Trophoblast cell (in vitro differentiated cells and primary cell): ENCODE results near the gene DAD1.

Experiments used
- DNase-seq, 2 donors: peaks; one replicate each; pipeline ENCODE4 v3.0.0-alpha.2; 2016
- H2AFZ ChIP-seq: 2 replicates; pipeline ENCODE4 v1.6.1; 2013; ENCODE audit warnings: low read length, moderate library complexity, mild to moderate bottlenecking; ENCODE audit not compliant: insufficient read depth, poor library complexity
- H2AK5ac ChIP-seq: 2 replicates; pipeline ENCODE4 v1.6.1; 2013; ENCODE audit warnings: mild to moderate bottlenecking, low read length
- H2BK120ac ChIP-seq: 2 replicates; pipeline ENCODE4 v1.6.1; 2013; ENCODE audit warnings: low read length, mild to moderate bottlenecking, moderate library complexity; ENCODE audit not compliant: insufficient read depth, poor library complexity
- H2BK12ac ChIP-seq: 2 replicates; pipeline ENCODE4 v1.6.1; 2013; ENCODE audit warnings: mild to moderate bottlenecking, low read length, moderate library complexity
- H2BK5ac ChIP-seq: 2 replicates; pipeline ENCODE4 v1.6.1; 2013; ENCODE audit warnings: low read length, low read depth, moderate library complexity, mild to moderate bottlenecking; ENCODE audit not compliant: poor library complexity
- H3K14ac ChIP-seq: 2 replicates; pipeline ENCODE4 v1.6.1; 2013; ENCODE audit warnings: mild to moderate bottlenecking, low read length
- H3K18ac ChIP-seq: 2 replicates; pipeline ENCODE4 v1.6.1; 2013; ENCODE audit warnings: mild to moderate bottlenecking, low read length
- H3K23ac ChIP-seq: 2 replicates; pipeline ENCODE4 v1.6.1; 2013; ENCODE audit warnings: low read length
- H3K27ac ChIP-seq: 2 replicates; pipeline ENCODE4 v1.5.1; 2013; ENCODE audit warnings: low read depth, mild to moderate bottlenecking, inconsistent platforms, low read length, moderate library complexity
- H3K27me3 ChIP-seq: 2 replicates; pipeline ENCODE4 v1.6.1; 2013; ENCODE audit warnings: inconsistent platforms, mild to moderate bottlenecking, low read length, moderate library complexity; ENCODE audit not compliant: insufficient read depth
- H3K36me3 ChIP-seq, 2 experiments: 1 replicate in 1 of 2; 2 replicates in 1 of 2; pipeline ENCODE4 v1.6.1; 2013; ENCODE audit warnings: low read length in 2 of 2, mild to moderate bottlenecking in 2 of 2, moderate library complexity in 1 of 2; ENCODE audit not compliant: insufficient read depth in 2 of 2, control insufficient read depth in 1 of 2
- H3K4ac ChIP-seq: 2 replicates; pipeline ENCODE4 v1.6.1; 2013; ENCODE audit warnings: low read depth, mild to moderate bottlenecking, low read length, moderate library complexity
- H3K4me1 ChIP-seq, 2 experiments: 1 replicate in 1 of 2; 2 replicates in 1 of 2; pipeline ENCODE4 v1.6.1; 2013; ENCODE audit warnings: low read length in 2 of 2, mild to moderate bottlenecking in 2 of 2, moderate library complexity in 1 of 2; ENCODE audit not compliant: insufficient read depth in 2 of 2, control insufficient read depth in 1 of 2
- H3K4me2 ChIP-seq: 2 replicates; pipeline ENCODE4 v1.6.1; 2013; ENCODE audit warnings: inconsistent platforms, mild to moderate bottlenecking, low read length, moderate library complexity
- H3K4me3 ChIP-seq: 2 replicates; pipeline ENCODE4 v1.5.1; 2013; ENCODE audit warnings: mild to moderate bottlenecking, low read depth, low read length, inconsistent platforms
- H3K79me1 ChIP-seq: one replicate; pipeline ENCODE4 v1.6.1; 2013; ENCODE audit warnings: low read length
- H3K79me2 ChIP-seq: 2 replicates; pipeline ENCODE4 v1.6.1; 2013; ENCODE audit warnings: low read length, mild to moderate bottlenecking; ENCODE audit not compliant: control insufficient read depth, insufficient read depth, poor library complexity
- H3K9ac ChIP-seq: 2 replicates; pipeline ENCODE4 v1.6.1; 2013; ENCODE audit warnings: mild to moderate bottlenecking, low read length
- H3K9me3 ChIP-seq: 2 replicates; pipeline ENCODE4 v1.6.1; 2013; ENCODE audit warnings: low read depth, mild to moderate bottlenecking, control low read depth, inconsistent platforms, low read length; ENCODE audit not compliant: insufficient read depth
- H4K12ac ChIP-seq: 2 replicates; pipeline ENCODE4 v1.6.1; 2013; ENCODE audit warnings: low read depth, mild to moderate bottlenecking, low read length, moderate library complexity
- H4K8ac ChIP-seq: 2 replicates; pipeline ENCODE4 v1.6.1; 2013; ENCODE audit warnings: low read depth, mild to moderate bottlenecking, low read length, moderate library complexity
- H4K91ac ChIP-seq: one replicate; pipeline ENCODE4 v1.6.1; 2013; ENCODE audit warnings: low read depth, mild to moderate bottlenecking, low read length, moderate library complexity
- WGBS: extraction: QIAGEN DNeasy Blood & Tissue Kit; methylation state at CpG from one replicate; pipeline ENCODE4 v1.1.7; 2013; ENCODE audit warnings: missing lambda C conversion rate; ENCODE audit not compliant: insufficient read length, insufficient coverage; ENCODE audit errors: extremely low coverage; 5-methylcytosine and 5-hydroxymethylcytosine counted together

Gene DAD1

DNA sequence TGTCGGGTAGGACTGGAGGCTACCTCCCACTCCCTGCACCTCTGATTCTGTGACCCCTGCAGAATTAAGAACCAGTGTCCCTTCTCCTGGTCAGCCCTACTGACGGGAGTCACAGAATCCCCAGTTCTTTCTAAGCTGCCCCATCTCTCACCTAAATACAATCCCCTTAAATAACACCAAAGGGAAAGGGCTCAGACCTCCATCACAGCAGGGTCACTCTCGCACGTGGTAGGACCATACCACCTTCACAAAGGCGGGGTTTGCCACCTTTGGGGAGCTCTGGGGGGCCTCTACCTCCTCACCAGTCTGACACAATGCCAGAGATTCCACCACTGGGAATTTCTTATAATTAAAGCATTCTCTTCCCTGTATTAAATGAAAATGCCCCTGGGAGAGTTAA, 35.6 kb downstream of the DAD1 start:
- Histone ChIP-seq H3K27me3 (no peaks in the 10 kb centered on the region), H3K14ac (no peak overlapping the region), H3K9ac (no peak overlapping the region), H2BK120ac (no peak overlapping the region), H3K4me2 (no peak overlapping the region), H3K23ac (no peak overlapping the region), H3K18ac (no peak overlapping the region), H4K91ac (no peak overlapping the region), H4K8ac (no peak overlapping the region), H4K12ac (no peak overlapping the region), H3K4me1 (peaks cover 10% of the 10 kb centered on the region in 2 experiments), H3K4ac (no peak overlapping the region), H3K27ac (no peak overlapping the region), H3K4me3 (no peak overlapping the region), H2BK5ac (no peak overlapping the region), H2AK5ac (no peak overlapping the region), H3K9me3 (no peaks in the 10 kb centered on the region), H2AFZ (no peak overlapping the region), H3K36me3 (no peaks in the 10 kb centered on the region), H3K79me2 (no peaks in the 10 kb centered on the region), H2BK12ac (no peak overlapping the region), H3K79me1 (peaks cover 1% of the 10 kb centered on the region)
- WGBS, result no CpG with 5 or more reads among the region's 5 CpGs
- no peak for DNase-seq

DNA sequence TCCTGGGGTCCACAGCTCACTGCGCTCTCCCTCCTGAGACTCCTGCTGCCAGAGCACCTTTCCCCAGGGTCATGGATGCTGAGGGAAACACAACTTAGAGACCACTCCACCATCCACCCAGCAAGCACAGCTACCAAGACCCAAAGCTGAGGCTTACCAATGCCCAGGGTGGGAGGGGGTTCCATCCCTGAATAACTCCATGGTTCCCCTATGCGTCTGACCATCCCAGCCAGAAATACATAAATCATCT, 36.3 kb downstream of the DAD1 start:
- no peaks in the 10 kb centered on the region for H3K27me3 ChIP-seq
- H2BK5ac ChIP-seq, result no peak overlapping the region
- H2BK12ac ChIP-seq, result no peak overlapping the region
- H3K14ac ChIP-seq, result no peak overlapping the region
- no peak overlapping the region for H2AK5ac ChIP-seq
- no peak overlapping the region for H4K12ac ChIP-seq
- no CpG with 5 or more reads among the region's 2 CpGs for WGBS
- H3K18ac ChIP-seq, result no peak overlapping the region
- no peak overlapping the region for H4K91ac ChIP-seq
- peaks cover 1% of the 10 kb centered on the region for H3K79me1 ChIP-seq
- no peak overlapping the region for H3K27ac ChIP-seq
- no peak overlapping the region for H4K8ac ChIP-seq
- H3K36me3 ChIP-seq, result no peaks in the 10 kb centered on the region
- H3K4me2 ChIP-seq, result no peak overlapping the region
- H3K79me2 ChIP-seq, result no peaks in the 10 kb centered on the region
- no peak overlapping the region for H3K4me3 ChIP-seq
- no peak overlapping the region for H3K23ac ChIP-seq
- H3K4me1 ChIP-seq, result peaks cover 10% of the 10 kb centered on the region in 2 experiments
- no peak overlapping the region for H2AFZ ChIP-seq
- H3K4ac ChIP-seq, result no peak overlapping the region
- H3K9ac ChIP-seq, result no peak overlapping the region
- DNase-seq, result no peak
- no peak overlapping the region for H2BK120ac ChIP-seq
- no peaks in the 10 kb centered on the region for H3K9me3 ChIP-seq

DNA sequence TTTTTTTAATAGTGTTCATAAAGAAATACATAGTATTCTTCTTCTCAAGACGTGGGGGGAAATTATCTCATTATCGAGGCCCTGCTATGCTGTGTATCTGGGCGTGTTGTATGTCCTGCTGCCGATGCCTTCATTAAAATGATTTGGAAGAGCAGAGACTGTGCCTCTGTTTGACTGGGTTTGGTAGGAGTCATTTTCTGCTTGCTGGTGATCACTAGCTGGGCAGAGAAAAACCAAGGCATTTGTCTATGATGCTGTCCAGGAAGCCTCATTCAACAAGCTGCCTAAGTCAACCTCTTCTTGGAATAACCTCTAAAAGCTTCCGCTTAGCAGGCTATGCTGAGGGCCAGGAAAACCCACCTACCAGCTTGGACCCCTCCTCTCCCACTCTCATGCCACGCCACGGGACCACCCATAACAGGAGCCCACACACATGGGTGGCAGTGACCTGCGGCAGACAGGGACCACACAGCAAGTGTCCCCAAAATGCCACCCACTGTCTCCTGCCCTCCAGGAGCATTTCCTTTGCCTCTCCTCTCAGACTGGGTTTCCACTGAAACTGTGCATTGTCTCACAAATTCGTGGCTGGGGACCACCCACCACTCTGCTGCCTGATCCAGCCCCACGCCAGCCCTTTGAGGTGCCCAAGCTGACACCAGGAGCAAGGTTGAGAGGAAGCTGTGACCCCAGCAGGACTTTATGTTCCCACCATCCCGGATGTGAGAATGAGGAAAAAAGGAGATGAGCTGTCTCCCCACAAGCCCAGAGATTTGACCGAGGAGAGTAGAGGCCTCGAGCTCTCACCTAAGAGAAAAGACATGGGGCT, 36.8 kb downstream of the DAD1 start:
- Histone ChIP-seq H3K9me3 (no peaks in the 10 kb centered on the region), H2AK5ac (no peak overlapping the region), H2BK12ac (no peak overlapping the region), H2BK5ac (no peak overlapping the region), H3K18ac (no peak overlapping the region), H3K27ac (no peak overlapping the region), H3K23ac (no peak overlapping the region), H3K14ac (no peak overlapping the region), H3K9ac (no peak overlapping the region), H3K4me3 (no peak overlapping the region), H4K91ac (no peak overlapping the region), H3K4me2 (no peak overlapping the region), H4K8ac (no peak overlapping the region), H3K79me2 (no peaks in the 10 kb centered on the region), H3K4ac (no peak overlapping the region), H2BK120ac (no peak overlapping the region), H3K79me1 (no peaks in the 10 kb centered on the region), H4K12ac (no peak overlapping the region), H3K4me1 (peaks cover 8 to 10% of the 10 kb centered on the region in 2 experiments), H2AFZ (no peak overlapping the region), H3K36me3 (no peaks in the 10 kb centered on the region), H3K27me3 (no peaks in the 10 kb centered on the region)
- DNase-seq, result no peak
- no CpG with 5 or more reads among the region's 13 CpGs for WGBS

DNA sequence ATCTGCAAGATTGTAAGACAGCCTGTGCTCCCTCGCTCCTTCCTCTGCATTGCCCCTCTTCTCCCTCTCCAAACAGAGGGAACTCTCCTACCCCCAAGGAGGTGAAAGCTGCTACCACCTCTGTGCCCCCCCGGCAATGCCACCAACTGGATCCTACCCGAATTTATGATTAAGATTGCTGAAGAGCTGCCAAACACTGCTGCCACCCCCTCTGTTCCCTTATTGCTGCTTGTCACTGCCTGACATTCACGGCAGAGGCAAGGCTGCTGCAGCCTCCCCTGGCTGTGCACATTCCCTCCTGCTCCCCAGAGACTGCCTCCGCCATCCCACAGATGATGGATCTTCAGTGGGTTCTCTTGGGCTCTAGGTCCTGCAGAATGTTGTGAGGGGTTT, 37.4 kb downstream of the DAD1 start:
- Histone ChIP-seq H3K27me3 (no peaks in the 10 kb centered on the region), H3K9ac (no peak overlapping the region), H2AFZ (no peak overlapping the region), H3K36me3 (no peaks in the 10 kb centered on the region), H3K4me3 (no peak overlapping the region), H3K79me1 (no peaks in the 10 kb centered on the region), H3K23ac (no peak overlapping the region), H2BK120ac (no peak overlapping the region), H2BK12ac (no peak overlapping the region), H2BK5ac (no peak overlapping the region), H3K4me2 (no peak overlapping the region), H3K27ac (no peak overlapping the region), H3K9me3 (no peaks in the 10 kb centered on the region), H4K8ac (no peak overlapping the region), H4K12ac (no peak overlapping the region), H3K4ac (no peak overlapping the region), H2AK5ac (no peak overlapping the region), H3K14ac (peak overlapping the region; percentile 52), H4K91ac (no peak overlapping the region), H3K18ac (no peak overlapping the region), H3K4me1 (peaks cover 8 to 10% of the 10 kb centered on the region in 2 experiments), H3K79me2 (no peaks in the 10 kb centered on the region)
- no peak for DNase-seq
- no CpG with 5 or more reads among the region's 5 CpGs for WGBS
